NCI-H2227 (cell line): Measurements from ENCODE around the gene KCND2.
"Not testable (repeated sequence)": the region's sequence is repeated elsewhere in the genome, so short reads cannot be mapped to it uniquely, and the experiment has no call there.

Experiments
- DNase-seq: peaks from one replicate; lab custom pipeline; 2025; ENCODE audit not compliant: unreplicated experiment; lab: John Stamatoyannopoulos, UW

KCND2 gene

DNA sequence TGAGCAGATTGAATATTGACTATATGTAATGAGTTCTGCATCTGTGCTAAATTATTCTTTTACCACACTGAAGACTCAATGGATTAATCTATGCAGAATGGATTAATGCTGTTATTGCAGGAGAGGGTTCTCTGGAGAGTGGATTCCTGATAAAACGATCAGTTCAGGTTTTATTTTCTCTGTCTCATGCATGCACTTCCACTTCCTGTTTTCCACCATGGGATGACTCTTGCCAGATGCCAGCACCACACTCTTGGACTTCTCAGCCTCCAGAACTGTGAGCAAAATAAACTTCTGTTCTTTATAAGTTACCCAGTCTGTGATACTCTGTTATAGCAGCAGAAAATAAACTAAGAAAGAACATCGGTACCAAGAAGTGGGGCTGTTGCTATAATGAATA, 207.5 kb downstream of the KCND2 start:
- DNase-seq, result no peak

DNA sequence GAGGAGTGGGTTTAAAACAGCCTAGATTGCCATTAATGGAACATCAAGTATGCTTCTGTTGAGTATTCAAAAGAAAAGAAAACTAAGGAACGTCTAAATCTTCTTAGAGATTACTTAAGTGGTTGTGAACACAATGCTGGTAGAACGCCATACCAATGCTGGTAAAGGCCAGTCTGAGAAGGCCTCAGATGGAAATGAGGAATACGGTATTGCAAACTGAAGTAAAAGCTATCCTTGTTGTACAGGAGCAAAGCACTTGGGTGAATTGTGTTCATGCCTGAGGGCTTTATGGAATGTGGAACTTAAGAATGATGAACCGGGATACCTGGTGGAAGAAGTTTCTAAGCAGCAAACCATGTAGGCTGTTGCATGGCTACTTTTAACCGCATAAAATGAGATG, 208.0 kb downstream of the KCND2 start:
- no peak for DNase-seq

DNA sequence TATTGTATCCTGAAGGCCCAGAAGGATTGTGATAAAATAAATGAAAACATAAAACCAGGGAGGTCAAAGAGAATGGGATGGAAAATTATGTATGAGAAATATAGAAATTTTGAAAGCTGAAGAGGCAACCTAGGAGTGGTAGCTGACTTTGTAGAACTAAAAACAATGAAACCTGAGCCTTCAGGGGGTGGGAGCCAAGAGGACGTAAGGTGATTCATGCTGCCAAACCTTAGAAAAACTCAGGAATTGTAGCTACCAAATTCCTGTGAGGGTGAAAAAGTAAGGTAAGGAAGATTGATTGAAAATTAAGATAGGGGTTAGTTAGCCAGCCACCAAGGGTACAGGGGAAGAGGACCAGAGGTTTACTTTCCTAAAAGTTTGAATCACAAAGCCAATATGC, 213.2 kb downstream of the KCND2 start:
- no peak for DNase-seq

DNA sequence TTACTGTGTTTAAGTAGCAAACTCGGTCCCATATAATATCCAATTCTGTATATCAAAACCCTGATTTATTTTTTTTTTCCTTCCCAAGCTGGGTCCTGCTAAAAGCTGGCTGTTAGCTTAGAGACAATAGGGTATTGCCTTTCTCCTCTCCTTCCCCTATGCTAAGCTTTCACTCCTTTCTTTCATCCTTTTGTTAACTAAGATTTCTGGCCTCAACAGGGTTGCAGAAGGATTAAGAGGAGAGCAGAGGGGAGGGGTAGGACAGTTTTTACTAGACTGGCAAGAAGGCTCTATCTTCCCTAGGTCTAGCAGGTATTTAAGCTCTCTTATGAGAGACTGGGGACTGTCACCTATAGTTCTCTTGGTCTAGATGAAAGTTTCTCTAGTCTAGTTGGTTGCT, 229.2 kb downstream of the KCND2 start:
- DNase-seq, result no peak

DNA sequence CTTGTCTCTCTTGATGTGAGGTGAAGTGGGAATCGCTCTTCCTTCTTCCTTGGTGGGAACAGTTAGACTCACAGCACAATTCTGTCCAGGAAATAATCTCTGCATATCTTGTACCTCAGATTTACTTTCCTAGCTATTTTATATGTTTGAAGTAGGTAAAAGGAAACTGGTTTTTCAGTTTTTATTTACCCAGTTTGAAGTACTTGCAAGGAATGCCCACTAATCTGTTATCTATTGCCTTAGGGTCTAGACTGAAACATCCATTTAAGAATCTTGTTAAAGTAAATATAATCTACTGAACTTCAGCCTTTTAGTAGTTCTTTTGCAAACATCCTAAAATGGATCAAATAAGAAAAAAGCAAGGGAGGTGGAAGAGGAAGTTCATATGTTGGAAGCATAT, 229.8 kb downstream of the KCND2 start:
- DNase-seq, result no peak

DNA sequence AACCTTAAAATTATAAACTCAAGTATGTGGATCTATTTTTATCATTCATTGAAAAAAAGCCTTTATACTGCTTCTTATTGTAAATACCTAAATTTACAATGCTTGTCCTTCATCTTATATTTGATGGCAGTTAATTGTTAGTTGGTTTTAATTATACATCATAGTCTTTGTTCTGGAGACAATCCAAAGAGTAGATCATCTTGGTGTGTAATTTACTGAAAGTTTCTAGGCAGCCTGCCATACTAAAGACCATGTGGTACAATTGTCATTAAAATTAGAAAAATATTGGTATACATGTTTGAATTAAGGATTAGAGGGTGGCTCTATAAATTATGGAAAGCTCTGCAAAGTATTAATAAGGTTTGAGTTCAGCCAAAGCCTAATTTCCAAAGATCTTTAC, 231.4 kb downstream of the KCND2 start:
- no peak for DNase-seq

DNA sequence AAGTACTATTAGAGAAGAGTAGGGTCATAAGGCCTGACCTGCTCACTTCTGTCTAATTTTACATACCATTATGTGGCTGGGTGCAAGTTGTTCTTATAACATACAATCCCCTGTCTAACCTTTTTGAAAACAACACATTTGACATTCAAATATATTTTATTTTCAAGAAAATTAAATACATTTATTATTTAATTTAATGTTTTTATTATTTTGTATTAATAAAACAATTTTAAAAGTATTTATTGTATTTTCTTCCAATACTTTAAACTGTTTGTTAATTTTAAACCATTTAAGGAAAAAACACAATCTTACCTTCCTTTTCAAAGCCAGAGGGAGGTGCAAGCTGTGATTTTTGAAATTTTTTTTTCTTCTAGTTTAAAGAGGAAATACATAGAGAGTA, 232.8 kb downstream of the KCND2 start:
- no peak for DNase-seq

DNA sequence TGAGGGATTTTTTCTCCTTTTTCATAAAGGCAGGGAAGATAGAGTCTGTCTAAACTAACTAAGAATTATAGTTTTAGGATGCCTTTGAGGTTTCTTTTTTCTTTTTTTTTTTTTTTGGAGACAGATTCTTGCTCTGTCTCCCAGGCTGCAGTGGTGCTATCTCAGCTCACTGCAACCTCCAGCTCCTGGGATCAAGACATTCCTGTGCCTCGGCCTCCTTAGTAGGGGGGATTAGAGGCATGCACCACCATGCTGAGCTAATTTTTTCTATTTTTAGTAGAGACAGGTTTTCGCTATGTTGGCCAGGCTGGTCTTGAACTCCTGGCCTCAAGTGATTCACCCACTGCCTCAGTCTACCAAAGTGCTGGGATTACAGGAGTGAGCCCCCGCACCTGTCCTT, 239.7 kb downstream of the KCND2 start:
- DNase-seq, result no peak

DNA sequence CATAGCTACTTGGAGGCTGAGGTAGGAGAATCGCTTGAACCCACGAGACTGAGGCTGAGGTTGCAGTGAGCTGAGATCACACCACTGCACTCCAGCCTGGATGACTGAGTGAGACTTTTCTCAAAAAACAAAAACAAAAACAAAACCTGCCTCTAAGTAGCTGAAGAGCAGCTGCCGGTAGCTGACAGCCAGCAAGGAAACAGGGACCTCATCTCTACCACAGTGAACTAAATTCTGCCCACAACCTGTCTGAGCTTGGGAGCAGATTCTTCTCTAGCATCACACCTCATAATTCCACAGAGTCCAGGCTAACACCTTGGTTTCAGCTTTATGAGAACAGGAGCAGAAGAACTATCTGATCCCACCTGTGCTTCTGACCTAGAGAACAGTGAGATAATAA, 246.2 kb downstream of the KCND2 start:
- DNase-seq, result no peak

DNA sequence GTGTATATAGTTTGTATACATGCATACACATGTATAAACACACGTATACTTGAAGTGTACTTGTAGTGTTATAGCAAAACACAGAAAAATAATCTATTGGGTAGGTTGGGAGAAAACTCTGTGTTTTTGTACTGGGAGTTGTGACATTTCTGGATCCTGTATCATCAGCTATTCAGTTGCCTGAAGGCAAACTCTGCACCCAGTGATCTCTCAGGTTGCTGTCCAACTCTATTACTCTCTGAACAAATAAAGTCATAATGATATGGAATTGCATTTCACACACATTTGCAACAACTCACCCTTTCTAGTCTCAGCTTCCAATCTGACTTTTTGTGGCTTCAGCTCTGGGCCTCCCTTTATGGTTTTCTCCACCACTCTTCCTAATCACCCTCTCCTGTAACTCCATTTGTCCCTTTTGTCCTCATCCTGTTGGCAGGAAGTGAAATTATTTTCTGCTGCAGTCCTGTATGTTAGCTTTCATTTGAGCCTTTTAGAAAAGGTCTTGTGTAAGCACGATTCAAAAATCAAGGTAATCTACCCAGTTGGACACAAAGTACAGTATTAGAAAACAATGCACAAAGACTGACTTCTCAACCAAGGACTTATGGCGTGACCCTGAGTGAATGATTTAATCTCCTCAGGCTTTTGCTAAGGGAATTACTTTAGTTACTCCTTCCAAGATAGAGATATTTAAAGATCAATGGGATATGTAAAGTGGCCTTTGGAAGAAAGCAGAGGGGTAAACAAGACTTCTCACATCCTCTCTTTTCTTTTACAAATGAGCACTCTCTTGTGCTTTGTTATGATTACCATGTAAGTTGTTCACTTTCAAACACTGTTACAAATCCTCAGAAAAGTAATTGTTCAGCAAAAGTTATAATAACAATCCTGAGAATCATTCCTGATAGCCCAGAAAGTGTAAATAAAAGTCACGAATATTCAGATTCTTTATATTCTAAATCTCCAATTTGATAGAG, 249.1 kb downstream of the KCND2 start:
- DNase-seq, result no peak

DNA sequence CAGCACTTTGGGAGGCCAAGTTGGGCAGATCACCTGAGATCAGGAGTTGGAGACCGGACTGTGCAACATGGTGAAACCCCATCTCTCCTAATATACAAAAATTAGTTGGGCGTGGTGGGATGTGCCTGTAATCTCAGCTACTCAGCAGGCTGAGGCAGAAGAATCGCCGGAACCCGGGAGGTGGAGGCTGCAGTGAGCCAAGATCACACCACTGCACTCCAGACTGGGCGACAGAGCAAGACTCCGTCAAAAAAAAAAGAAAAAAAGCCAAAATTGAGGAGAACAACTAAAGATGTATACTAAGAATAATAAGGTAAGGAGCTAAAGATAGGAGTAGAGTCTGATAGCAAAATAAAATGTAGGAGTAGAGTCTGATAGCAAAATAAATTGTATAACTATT, 251.0 kb downstream of the KCND2 start:
- no peak for DNase-seq

DNA sequence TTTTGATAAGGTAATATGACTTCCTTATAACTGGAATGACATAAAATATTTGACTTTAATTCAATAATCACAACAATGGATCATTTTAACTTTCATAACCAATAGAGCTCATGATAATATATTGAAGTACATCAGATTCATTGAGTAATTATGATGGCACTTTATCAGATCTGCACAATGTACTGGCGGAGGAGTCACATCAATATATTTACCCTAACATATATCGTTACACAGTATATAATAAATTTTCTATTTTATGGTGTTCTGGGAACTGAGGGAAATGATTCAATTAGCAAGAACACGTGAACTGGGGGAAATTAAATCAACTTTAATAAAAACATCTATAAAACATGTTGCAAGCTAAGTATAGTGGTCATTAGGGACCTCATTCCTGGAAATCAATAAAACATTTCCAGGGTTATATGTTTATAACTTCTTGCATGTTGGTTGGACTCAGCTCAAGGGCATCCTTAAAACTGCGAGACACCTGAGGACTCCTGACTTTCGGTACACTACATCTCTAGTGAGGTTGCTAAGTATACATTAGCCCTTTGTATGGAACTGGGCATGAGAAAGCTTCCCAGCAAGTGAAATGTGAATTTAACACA, 254.0 kb downstream of the KCND2 start:
- no peak for DNase-seq

DNA sequence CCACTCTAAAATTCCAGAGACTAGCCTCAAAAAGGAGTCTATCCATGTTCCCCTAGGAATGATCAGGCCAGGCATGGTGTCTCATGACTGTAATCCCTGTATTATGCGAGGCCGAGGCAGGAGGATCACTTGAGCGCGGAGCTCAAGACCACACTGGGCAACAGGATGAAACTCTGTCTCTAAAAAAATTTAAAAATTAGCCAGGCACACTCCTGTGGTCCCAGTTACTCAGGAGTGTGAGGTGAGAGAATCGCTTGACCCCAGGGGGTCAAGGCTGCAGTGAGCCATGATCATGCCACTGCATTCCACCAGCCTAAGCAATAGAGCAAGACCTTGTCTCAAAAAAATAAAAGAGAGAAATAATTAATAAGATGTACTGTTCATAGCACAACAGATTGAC, 256.8 kb downstream of the KCND2 start:
- no peak for DNase-seq

DNA sequence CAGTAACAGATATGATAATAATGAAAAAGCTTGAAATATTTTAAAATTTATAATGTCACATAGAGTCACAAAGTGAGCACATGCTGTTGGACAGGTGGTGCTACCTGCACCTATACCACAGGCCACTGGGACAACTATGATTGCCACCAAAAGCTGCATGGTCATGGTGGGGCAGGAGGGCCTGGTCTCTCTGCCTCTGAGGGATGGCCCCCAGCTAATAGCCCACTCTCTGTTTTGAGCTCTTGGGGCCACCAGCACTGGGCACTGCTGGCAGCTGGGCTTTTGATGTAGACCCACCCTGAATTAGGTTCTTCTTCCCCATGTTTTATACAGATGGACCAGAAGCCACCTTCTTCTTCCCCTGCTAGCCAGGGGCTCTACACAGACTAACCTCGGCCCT, 265.4 kb downstream of the KCND2 start:
- no peak for DNase-seq

DNA sequence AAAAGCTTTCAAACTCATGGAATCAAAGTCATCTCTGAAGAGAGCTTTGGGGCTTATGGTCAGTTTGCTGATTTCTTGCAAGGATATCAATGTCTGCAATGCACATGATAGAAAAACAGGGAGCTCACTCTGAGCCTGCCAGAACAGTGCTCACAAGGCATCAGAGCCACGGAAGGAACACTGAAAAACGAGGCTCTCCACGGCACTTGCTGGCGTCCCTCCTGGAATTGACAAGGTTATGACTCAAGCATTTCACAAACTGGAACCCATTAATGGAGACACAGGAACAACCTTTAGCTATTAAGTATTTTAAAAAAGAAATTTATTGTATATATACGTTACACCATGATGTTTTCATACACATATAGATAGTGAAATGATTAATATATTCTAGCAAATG, 266.3 kb downstream of the KCND2 start:
- no peak for DNase-seq

DNA sequence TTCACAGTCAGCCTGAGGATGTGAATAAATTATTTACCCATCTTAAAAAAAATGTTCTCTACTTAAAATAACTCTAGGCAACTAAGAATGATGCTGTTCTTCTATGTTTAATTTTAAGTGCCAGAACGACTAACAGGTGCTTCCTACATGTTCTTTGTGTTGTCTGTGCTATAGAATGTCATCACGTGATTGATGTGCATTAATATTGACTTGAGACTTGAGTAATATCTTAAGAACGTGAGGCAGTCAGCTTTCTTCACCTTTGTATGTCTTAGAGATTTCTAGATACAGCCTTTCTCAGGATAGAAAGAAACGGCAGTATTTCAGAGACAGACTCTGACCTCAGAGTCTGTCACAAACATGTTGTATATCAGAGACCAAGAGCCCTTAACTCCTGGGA, 274.6 kb downstream of the KCND2 start:
- no peak for DNase-seq

DNA sequence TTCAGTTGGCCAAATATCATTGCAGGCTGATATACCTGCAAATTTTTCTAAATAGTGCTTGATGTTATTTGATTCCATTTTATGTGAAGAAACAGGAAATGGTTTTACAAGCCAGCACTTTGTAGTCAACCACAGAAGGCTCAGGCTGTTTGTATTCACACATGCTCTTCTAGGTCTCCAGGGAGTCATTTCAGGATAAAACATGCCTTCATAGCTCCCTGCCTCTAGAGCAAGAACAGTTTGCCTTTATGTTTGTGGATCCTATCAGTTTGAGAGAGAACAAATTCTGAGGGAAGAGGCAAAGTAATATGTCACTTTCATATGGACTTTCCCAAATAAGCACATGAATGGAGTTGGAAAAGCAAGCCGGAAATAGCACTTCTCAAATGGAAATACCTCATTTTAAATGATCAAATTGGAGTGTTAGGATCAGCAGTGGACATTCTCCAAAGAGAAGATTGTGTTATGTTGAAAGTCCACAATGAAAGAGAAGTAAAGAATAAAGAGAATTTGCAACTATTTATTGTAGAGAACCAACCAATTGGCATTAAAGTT, 277.6 kb downstream of the KCND2 start:
- peak; percentile 15 for DNase-seq

DNA sequence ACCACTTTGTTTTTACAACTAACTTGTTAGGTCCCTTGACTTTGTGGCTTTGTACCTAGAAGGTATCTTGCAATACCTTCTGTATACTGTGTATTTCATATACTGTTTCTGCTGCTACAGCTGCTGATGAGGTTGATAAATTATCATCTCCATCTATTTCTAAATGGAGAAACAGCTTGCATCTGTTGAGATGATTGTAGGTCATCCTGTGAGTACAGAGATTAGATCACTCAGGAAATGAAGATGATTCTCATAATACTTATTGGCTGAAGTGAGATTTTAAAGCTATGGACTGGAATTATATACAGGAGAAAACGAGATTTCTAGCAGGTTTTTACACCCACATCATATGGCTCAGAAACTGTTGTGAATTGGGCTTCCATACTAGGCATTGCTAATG, 280.5 kb downstream of the KCND2 start:
- DNase-seq, result no peak

DNA sequence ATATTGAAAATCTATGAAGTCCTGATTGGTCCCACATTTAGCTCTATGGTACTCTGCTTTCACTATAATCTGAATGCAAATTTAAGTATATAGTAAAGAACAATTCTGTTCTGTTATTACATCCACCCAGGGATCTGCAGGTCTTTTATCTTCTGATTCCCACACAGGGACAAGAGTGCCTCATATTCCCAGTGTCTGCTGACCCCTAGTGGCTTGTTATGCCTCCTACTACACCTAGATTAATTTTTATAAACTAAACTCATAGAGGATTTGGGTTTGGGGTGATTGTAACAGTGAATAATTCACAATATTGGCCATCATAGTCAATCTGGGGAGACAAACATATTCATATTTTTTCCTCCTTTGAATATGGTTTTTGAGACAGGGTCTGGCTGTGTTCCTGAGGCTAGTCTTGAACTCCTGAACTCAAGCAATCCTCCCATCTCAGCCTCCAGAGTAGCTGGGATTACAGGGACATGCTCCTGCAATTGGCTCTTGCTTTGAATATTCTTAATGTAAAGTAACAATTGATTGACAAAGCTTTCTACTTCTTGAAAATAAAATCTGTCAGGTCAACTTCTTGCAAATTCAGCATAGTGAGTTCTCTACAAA, 282.1 kb downstream of the KCND2 start:
- DNase-seq, result peak; percentile 70

DNA sequence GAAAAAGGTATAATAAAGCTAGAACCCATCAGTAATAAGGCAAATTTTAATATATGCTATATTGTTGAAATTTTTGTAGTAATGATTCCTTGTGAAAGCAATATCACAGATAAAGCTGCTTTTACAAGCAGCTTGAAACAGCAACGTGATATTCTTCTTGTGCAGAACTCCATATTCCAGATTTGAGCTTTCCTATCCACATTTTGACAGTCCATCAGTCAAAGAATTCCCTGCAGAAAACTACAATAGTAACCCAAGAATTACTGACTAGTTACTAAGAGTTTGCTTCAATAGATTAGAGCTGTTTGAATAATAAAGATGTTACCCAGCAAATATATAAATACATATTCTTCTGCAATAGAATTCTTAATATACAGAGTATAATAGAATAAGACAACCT, 291.2 kb downstream of the KCND2 start:
- no peak for DNase-seq

DNA sequence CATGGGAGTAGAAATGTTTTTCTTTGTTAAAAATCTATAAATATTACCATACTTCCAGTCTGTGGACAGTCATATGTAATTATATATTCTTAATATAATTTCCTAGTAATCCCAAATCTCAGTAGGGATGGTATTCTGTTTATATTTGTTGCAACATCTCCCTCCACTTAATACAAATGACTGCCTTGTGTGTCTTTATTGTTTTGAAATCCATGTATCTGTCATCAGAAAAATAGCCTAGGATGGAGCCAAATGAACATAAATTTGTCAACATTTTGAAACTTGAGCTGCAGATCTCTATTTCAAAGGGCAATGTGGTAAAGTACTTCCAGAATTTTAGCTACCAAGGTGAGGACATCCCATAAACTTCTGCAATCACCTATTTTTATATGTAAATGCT, 294.2 kb downstream of the KCND2 start:
- no peak for DNase-seq

DNA sequence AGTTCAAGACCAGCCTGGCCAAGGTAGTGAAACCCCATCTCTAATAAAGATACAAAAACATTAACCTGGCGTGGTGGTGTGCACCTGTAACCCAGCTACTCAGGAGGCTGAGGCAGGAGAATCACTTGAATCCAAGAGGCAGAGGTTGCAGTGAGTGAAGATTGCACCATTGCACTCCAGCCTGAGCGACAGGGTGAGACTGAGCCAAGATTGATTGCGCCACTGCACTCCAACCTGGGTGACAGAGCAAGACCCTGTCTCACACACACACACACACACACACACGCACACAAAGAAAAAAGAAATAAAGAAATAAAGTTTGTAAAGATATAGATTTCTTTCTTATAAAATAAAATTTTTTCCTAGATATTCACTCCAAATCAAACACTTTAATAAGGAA, 305.7 kb downstream of the KCND2 start:
- DNase-seq, result not testable (repeated sequence)
